Erythroblast (primary cell): Measurements from ENCODE around the gene FKBP10.

Experiments used
- GATA1 ChIP-seq: IDR thresholded peaks from 2 replicates; pipeline ENCODE4 v1.6.1; 2011; ENCODE audit warnings: low read depth, mild to moderate bottlenecking, control low read depth, low read length, moderate library complexity
- POLR2A ChIP-seq: IDR thresholded peaks from 2 replicates; pipeline ENCODE4 v1.6.1; 2011; ENCODE audit warnings: mild to moderate bottlenecking, low read length

GRCh38 chr17:41799366-41799765, 13.4 kb upstream of the FKBP10 start:
- TF ChIP-seq POLR2A: no peak
- TF ChIP-seq GATA1: no peak
